Ishikawa (cell line): ENCODE data around the gene TERT.
A peak's percentile ranks its signal among the peaks of the same experiment; 100 is the strongest.

ENCODE experiments used
- CEBPB ChIP-seq: IDR thresholded peaks from 2 replicates; pipeline ENCODE4 v1.6.1; 2012
- CREB1 ChIP-seq: IDR thresholded peaks from 2 replicates; pipeline ENCODE4 v1.6.1; 2012; ENCODE audit warnings: low read depth
- EGR1 ChIP-seq: IDR thresholded peaks from 2 replicates; pipeline ENCODE4 v1.6.1; 2012
- EP300 ChIP-seq: IDR thresholded peaks from 2 replicates; pipeline ENCODE4 v1.6.1; 2012; ENCODE audit warnings: borderline replicate concordance
- FOXM1 ChIP-seq: IDR thresholded peaks from 2 replicates; pipeline ENCODE4 v1.6.1; 2012; ENCODE audit warnings: low read depth, borderline replicate concordance
- NFIC ChIP-seq: IDR thresholded peaks from 2 replicates; pipeline ENCODE4 v1.6.1; 2012
- RAD21 ChIP-seq: IDR thresholded peaks from 2 replicates; pipeline ENCODE4 v1.6.1; 2012; ENCODE audit warnings: low read depth
- REST ChIP-seq: IDR thresholded peaks from 2 replicates; pipeline ENCODE4 v1.6.1; 2012; ENCODE audit warnings: low read depth, mild to moderate bottlenecking
- TAF1 ChIP-seq: IDR thresholded peaks from 2 replicates; pipeline ENCODE4 v1.6.1; 2012; ENCODE audit warnings: low read depth, mild to moderate bottlenecking
- TCF12 ChIP-seq: IDR thresholded peaks from 2 replicates; pipeline ENCODE4 v1.6.1; 2012; ENCODE audit warnings: low read depth
- TEAD4 ChIP-seq: IDR thresholded peaks from 2 replicates; pipeline ENCODE4 v1.6.1; 2012
- USF1 ChIP-seq: IDR thresholded peaks from 2 replicates; pipeline ENCODE4 v1.6.1; 2012
- YY1 ChIP-seq: IDR thresholded peaks from 2 replicates; pipeline ENCODE4 v1.6.1; 2012; ENCODE audit warnings: low read depth
- ZBTB7A ChIP-seq: IDR thresholded peaks from 2 replicates; pipeline ENCODE4 v1.6.1; 2012; ENCODE audit warnings: low read depth
- TF ChIP-seq, protein P1 (sequence below): IDR thresholded peaks from 2 replicates; pipeline ENCODE4 v1.6.1; 2012

TERT gene

DNA sequence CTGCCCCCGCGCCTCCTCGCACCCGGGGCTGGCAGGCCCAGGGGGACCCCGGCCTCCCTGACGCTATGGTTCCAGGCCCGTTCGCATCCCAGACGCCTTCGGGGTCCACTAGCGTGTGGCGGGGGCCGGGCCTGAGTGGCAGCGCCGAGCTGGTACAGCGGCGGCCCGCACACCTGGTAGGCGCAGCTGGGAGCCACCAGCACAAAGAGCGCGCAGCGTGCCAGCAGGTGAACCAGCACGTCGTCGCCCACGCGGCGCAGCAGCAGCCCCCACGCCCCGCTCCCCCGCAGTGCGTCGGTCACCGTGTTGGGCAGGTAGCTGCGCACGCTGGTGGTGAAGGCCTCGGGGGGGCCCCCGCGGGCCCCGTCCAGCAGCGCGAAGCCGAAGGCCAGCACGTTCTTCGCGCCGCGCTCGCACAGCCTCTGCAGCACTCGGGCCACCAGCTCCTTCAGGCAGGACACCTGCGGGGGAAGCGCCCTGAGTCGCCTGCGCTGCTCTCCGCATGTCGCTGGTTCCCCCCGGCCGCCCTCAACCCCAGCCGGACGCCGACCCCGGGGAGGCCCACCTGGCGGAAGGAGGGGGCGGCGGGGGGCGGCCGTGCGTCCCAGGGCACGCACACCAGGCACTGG is 548 bp downstream of the TERT start:
- TF ChIP-seq FOXM1 (no peak), YY1 (no peak), CEBPB (no peak), TCF12 (peak; percentile 63), ZBTB7A (peak; percentile 3; the same call in 1 of the 2 replicates), USF1 (peak; percentile 19; the same call in 1 of the 2 replicates), EP300 (no peak), NFIC (peak; percentile 33), EGR1 (peak; percentile 96), REST (no peak), RAD21 (no peak; the same call in 1 of the 2 replicates), TAF1 (no peak), CREB1 (no peak), TEAD4 (peak; percentile 29; the same call in 1 of the 2 replicates)
- TF ChIP-seq, protein P1, sequence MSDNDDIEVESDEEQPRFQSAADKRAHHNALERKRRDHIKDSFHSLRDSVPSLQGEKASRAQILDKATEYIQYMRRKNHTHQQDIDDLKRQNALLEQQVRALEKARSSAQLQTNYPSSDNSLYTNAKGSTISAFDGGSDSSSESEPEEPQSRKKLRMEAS = peak; percentile 85

GRCh38 chr5:1293416-1294205 is 1.3 kb downstream of the TERT start:
- TF ChIP-seq USF1 = no peak
- TF ChIP-seq EGR1 = no peak
- no peak for TF ChIP-seq NFIC
- TF ChIP-seq CREB1 = no peak

DNA sequence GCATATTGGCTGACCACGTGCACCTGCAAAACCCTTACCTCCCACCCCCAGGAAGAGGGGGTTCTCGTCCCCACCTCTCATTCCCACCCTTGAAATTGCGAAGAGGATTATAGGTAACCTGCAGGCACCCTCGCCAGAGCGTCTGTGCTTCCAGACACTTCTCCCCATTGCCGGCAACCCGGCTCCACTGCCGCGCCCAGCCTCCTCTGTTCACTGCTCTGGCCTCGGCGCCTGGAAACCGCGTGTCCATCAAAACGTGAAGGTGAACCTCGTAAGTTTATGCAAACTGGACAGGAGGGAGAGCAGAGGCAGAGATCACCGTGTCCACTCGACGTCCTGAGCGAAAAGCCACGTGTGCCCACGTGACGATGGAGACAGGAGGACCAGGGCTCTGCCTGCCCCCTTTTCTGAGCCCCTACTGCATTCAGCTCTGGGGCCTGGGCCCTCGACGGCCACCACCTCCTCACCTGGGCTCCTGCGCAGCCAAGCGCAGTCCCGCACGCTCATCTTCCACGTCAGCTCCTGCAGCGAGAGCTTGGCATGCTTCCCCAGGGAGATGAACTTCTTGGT is 1.9 kb downstream of the TERT start:
- no peak for TF ChIP-seq TEAD4
- no peak for TF ChIP-seq RAD21
- no peak for TF ChIP-seq TAF1
- no peak for TF ChIP-seq EGR1
- TF ChIP-seq FOXM1 = no peak
- no peak for TF ChIP-seq USF1
- no peak for TF ChIP-seq NFIC
- no peak for TF ChIP-seq CEBPB
- TF ChIP-seq CREB1 = no peak
- no peak for TF ChIP-seq REST
- TF ChIP-seq, protein P1 = no peak

GRCh38 chr5:1292139-1292538 is 2.7 kb downstream of the TERT start:
- TF ChIP-seq EP300 (no peak), REST (no peak)
